Measurements from ENCODE around the gene CDKAL1.

GRCh38 chr6:20879121-20879520, 344.9 kb downstream of the CDKAL1 start:
- TF ChIP-seq CTCF (IDR thresholded peaks at IDR 0.05; ENCODE audit: borderline replicate concordance, extremely low read depth, low read length, poor library complexity, severe bottlenecking) (no peak), EZH2 (IDR thresholded peaks at IDR 0.05; ENCODE audit: borderline replicate concordance, low read depth, low read length, severe bottlenecking) (no peak)

All from DND-41 (cell line).